Kidney (tissue), 14 donors: ENCODE results near the gene BCKDHA. TPM values are rescaled to one million over a fixed set of nuclear protein-coding genes. Genes with fewer than 3 reads are reported as not detected.
"Not testable (repeated sequence)": the region's sequence is repeated elsewhere in the genome, so short reads cannot be mapped to it uniquely, and the experiment has no call there.

Experiments
- DNase-seq, 5 donors: peaks; one replicate each; pipeline ENCODE4 v3.0.0-alpha.2; 2013 to 2020
- FAIRE-seq: peaks from 2 replicates; lab custom pipeline; 2012; peaks lifted over from hg19 to GRCh38; lab: Jason Lieb, UNC
- H3K27ac ChIP-seq, 2 donors: one replicate each; pipeline ENCODE4 v1.7.0; 2013; ENCODE audit warnings: low read depth in 2 of 2, low read length in 2 of 2, inconsistent platforms in 1 of 2
- H3K27me3 ChIP-seq: one replicate; pipeline ENCODE4 v1.7.1; 2013; ENCODE audit warnings: low read length, inconsistent platforms; ENCODE audit not compliant: control insufficient read depth, insufficient read depth
- H3K36me3 ChIP-seq, 3 donors: one replicate each; pipeline versions ENCODE4 v1.7.0 to v1.7.1; 2013; ENCODE audit warnings: low read length in 3 of 3, control low read depth in 1 of 3, inconsistent platforms in 1 of 3; ENCODE audit not compliant: insufficient read depth in 3 of 3, control insufficient read depth in 2 of 3
- H3K4me1 ChIP-seq, 3 donors: one replicate each; pipeline versions ENCODE4 v1.7.0 to v1.7.1; 2013; ENCODE audit warnings: low read length in 3 of 3, inconsistent platforms in 1 of 3, low read depth in 1 of 3; ENCODE audit not compliant: control insufficient read depth in 2 of 3, insufficient read depth in 2 of 3
- H3K4me3 ChIP-seq, 3 donors: one replicate each; pipeline versions ENCODE4 v1.7.0 to v1.8.1; 2013; ENCODE audit warnings: low read length in 3 of 3, control low read depth in 1 of 3, inconsistent platforms in 1 of 3
- H3K9ac ChIP-seq, 3 donors: one replicate each; pipeline versions ENCODE4 v1.7.0 to v1.7.1; 2013; ENCODE audit warnings: low read length in 3 of 3, control low read depth in 1 of 3, inconsistent platforms in 1 of 3
- H3K9me3 ChIP-seq, 3 donors: one replicate each; pipeline versions ENCODE4 v1.7.0 to v1.7.1; 2013; ENCODE audit warnings: low read length in 3 of 3, control low read depth in 1 of 3, inconsistent platforms in 1 of 3; ENCODE audit not compliant: control insufficient read depth in 2 of 3, insufficient read depth in 1 of 3
- intact Hi-C: fragments of 100-400 bp; cut with DNase I; formaldehyde crosslinking; loops from one replicate; pipeline ENCODE4 v1.11.1; 2022
- polyA plus RNA-seq: library from polyadenylated mRNA; stranded (reverse); fragments of 350-450 nt; fragmentation: Illumina TruSeq; extraction: RNeasy Lipid Tissue Mini Kit (QIAGEN cat#74804); gene quantifications from one replicate; pipeline ENCODE4 v1.2.3, GENCODE V29; 2014; ENCODE audit warnings: low read depth, low replicate concordance; ENCODE audit not compliant: insufficient read depth
- total RNA-seq: library from RNA; stranded (reverse); fragmentation: NEBNext Ultra II Directional; extraction: Animal tissue kit (Norgen Biotek cat#: 25700); gene quantifications from one replicate; pipeline ENCODE4 v1.2.1, GENCODE V29; 2021
- TF ChIP-seq, protein P1 (sequence below): IDR thresholded peaks from 3 replicates; pipeline ENCODE4 v1.5.1; 2012; ENCODE audit warnings: mild to moderate bottlenecking, moderate library complexity, borderline replicate concordance; ENCODE audit not compliant: insufficient read depth; ENCODE audit errors: extremely low read depth
- donor health status: control.
- donor health status: control.
- donor health status: control.
- donor health status: control.
- donor health status: control.
- donor health status: DM: yes; HTN: yes; CAD: no.
- donor health status: Normal renal cell carcinoma (clear cell type).

BCKDHA gene
- total and polyA plus RNA-seq, 2 donors from 2014 or later: 30.9 to 72.2 TPM

DNA sequence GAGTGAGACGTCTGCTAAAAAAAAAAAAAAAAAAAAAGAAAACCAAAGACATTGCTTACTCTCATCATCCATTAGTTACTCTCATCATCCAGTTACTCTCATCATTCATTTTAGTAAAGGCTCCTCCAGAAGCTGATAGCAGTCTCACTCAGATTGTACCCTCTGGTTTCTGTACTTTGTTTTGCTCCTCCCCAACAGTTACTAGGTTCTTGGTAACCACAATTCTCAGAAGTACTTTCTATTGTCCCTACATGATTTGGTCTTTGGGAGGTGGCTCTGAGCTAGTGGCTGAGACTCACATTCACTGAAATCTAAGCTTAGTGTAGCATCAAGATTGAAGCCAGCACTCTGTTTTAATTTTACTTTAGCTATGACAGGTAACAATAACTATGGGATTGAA, 59.6 kb downstream of the BCKDHA start:
- Histone ChIP-seq H3K36me3 (no peaks in the 10 kb centered on the region), H3K4me3 (no peak overlapping the region), H3K9me3 (no peaks in the 10 kb centered on the region), H3K9ac (no peak overlapping the region), H3K27me3 (no peaks in the 10 kb centered on the region), H3K27ac (peak overlapping the region in 1 of 2 donors; percentile 67), H3K4me1 (peaks cover 0 to 16% (median 3%) of the 10 kb centered on the region in 3 donors)
- FAIRE-seq (no peak), DNase-seq (no peak)
- TF ChIP-seq, protein P1, sequence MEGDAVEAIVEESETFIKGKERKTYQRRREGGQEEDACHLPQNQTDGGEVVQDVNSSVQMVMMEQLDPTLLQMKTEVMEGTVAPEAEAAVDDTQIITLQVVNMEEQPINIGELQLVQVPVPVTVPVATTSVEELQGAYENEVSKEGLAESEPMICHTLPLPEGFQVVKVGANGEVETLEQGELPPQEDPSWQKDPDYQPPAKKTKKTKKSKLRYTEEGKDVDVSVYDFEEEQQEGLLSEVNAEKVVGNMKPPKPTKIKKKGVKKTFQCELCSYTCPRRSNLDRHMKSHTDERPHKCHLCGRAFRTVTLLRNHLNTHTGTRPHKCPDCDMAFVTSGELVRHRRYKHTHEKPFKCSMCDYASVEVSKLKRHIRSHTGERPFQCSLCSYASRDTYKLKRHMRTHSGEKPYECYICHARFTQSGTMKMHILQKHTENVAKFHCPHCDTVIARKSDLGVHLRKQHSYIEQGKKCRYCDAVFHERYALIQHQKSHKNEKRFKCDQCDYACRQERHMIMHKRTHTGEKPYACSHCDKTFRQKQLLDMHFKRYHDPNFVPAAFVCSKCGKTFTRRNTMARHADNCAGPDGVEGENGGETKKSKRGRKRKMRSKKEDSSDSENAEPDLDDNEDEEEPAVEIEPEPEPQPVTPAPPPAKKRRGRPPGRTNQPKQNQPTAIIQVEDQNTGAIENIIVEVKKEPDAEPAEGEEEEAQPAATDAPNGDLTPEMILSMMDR: no peak
- intact Hi-C loops: no loop called here

DNA sequence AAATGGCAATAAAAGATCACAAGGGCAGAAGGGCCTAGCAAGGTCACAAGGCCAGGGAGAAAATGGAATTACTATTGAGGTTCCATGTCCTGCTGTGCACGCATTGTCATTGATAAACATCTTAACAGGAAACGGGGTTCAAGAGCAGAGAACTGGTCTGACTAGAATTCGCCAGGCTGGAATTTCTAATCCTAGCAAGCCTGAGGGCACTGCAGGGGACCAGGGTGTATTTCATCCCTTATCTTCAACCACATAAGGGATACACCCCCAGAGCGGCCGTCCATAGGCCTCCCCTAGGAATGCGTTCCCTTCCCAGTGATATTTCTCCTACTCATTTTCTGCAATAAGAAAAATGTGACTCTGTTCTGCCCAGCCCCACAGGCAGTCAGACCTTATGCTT, 64.9 kb downstream of the BCKDHA start:
- Histone ChIP-seq H3K4me1 (no peaks in the 10 kb centered on the region), H3K27me3 (no peaks in the 10 kb centered on the region), H3K9me3 (no peaks in the 10 kb centered on the region), H3K36me3 (no peaks in the 10 kb centered on the region), H3K4me3 (no peak overlapping the region), H3K9ac (no peak overlapping the region), H3K27ac (no peak overlapping the region)
- TF ChIP-seq, protein P1: no peak
- FAIRE-seq: no peak
- no peak for DNase-seq
- intact Hi-C loops: no loop called here

DNA sequence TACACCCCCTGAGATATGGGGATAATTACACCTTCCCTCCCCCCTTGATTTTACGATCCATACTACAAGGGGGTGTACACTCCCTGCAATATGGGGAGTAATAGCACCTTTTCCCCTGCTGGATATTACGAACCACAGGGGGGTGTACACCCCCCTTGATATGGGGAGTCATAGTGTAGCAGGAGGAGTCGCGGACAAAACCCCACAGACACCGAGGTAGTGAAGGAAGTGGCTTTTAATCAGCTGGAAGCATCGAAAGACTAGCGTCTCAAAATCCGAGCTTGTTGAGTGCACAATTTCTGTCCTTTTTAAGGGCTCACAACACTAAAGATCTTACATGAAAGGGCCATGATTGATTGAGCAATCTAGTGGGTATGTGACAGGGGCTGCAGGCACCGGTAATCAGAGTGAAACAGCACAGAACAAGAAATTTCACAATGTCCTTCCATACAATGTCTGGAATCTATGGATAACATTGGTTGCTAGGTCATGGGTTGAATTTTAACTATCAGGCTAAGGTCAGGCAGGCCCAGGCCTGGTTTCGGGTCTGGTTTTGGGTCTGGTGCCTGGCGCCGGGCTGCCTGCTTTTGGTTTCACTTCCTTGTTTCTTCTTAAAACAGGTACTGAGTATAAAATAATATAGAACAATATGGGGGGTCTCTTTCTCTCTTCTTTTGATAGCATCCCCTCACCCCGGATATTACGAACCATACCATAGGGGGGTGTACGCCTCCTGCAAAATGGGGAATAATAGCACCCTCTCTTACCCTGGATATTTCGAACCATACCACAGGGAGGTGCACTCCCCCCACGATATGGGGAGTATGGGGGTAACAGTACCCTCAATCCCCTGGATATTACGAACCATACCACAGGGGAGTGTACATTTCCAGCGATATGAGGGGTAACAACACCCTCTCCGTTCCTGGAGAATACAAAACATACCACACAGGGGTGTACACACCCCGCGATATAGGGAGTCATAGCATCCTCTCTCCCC, 65.9 kb downstream of the BCKDHA start:
- intact Hi-C loops, H3K4me1 ChIP-seq, FAIRE-seq, H3K9me3 ChIP-seq, H3K9ac ChIP-seq, H3K36me3 ChIP-seq, H3K27me3 ChIP-seq, H3K4me3 ChIP-seq, DNase-seq, H3K27ac ChIP-seq: not testable (repeated sequence)

Other genes starting within 250 kb of the BCKDHA start
- 2.0 TPM for gene CYP2S1, start 204.6 kb upstream of the BCKDHA start, total RNA-seq
- gene CYP2S1, start 204.6 kb upstream of the BCKDHA start, polyA plus RNA-seq: 0.97 TPM
- gene AXL, start 178.6 kb upstream of the BCKDHA start, total RNA-seq: 37.4 TPM
- gene AXL, start 178.6 kb upstream of the BCKDHA start, polyA plus RNA-seq: 6.3 TPM
- 182 TPM for gene HNRNPUL1, start 133.4 kb upstream of the BCKDHA start, total RNA-seq
- gene HNRNPUL1, start 133.4 kb upstream of the BCKDHA start, polyA plus RNA-seq: 51.0 TPM
- 28.1 TPM for gene CCDC97, start 87.6 kb upstream of the BCKDHA start, total RNA-seq
- 9.8 TPM for gene CCDC97, start 87.6 kb upstream of the BCKDHA start, polyA plus RNA-seq
- 48.0 TPM for gene TGFB1, start 43.9 kb upstream of the BCKDHA start, total RNA-seq
- 19.1 TPM for gene TGFB1, start 43.9 kb upstream of the BCKDHA start, polyA plus RNA-seq
- gene B9D2, start 33.7 kb upstream of the BCKDHA start, total RNA-seq: 12.6 TPM
- gene B9D2, start 33.7 kb upstream of the BCKDHA start, polyA plus RNA-seq: 15.7 TPM
- gene TMEM91, start 21.3 kb upstream of the BCKDHA start, total RNA-seq: 9.5 TPM
- 24.3 TPM for gene TMEM91, start 21.3 kb upstream of the BCKDHA start, polyA plus RNA-seq
- gene EXOSC5, start 459 bp upstream of the BCKDHA start, total RNA-seq: 16.8 TPM
- 15.5 TPM for gene EXOSC5, start 459 bp upstream of the BCKDHA start, polyA plus RNA-seq
- 4.4 TPM for gene B3GNT8, start 29.6 kb downstream of the BCKDHA start, total RNA-seq
- gene B3GNT8, start 29.6 kb downstream of the BCKDHA start, polyA plus RNA-seq: 6.5 TPM
- gene DMAC2, start 42.1 kb downstream of the BCKDHA start, total RNA-seq: 43.9 TPM
- gene DMAC2, start 42.1 kb downstream of the BCKDHA start, polyA plus RNA-seq: 73.9 TPM
- not detected for gene ERICH4, start 45.3 kb downstream of the BCKDHA start, total RNA-seq
- gene ERICH4, start 45.3 kb downstream of the BCKDHA start, polyA plus RNA-seq: 23.1 TPM
- gene CEACAM21, start 178.3 kb downstream of the BCKDHA start, total RNA-seq: 5.6 TPM
- gene CEACAM21, start 178.3 kb downstream of the BCKDHA start, polyA plus RNA-seq: 1.2 TPM
- 4.7 TPM for gene CEACAM4, start 229.3 kb downstream of the BCKDHA start, total RNA-seq
- gene CEACAM4, start 229.3 kb downstream of the BCKDHA start, polyA plus RNA-seq: not detected